ENCODE results near the gene TACO1. TPM values are rescaled to one million over a fixed set of nuclear protein-coding genes. Genes with fewer than 3 reads are reported as not detected.

Gene TACO1
- total RNA-seq: 17.5 TPM

DNA sequence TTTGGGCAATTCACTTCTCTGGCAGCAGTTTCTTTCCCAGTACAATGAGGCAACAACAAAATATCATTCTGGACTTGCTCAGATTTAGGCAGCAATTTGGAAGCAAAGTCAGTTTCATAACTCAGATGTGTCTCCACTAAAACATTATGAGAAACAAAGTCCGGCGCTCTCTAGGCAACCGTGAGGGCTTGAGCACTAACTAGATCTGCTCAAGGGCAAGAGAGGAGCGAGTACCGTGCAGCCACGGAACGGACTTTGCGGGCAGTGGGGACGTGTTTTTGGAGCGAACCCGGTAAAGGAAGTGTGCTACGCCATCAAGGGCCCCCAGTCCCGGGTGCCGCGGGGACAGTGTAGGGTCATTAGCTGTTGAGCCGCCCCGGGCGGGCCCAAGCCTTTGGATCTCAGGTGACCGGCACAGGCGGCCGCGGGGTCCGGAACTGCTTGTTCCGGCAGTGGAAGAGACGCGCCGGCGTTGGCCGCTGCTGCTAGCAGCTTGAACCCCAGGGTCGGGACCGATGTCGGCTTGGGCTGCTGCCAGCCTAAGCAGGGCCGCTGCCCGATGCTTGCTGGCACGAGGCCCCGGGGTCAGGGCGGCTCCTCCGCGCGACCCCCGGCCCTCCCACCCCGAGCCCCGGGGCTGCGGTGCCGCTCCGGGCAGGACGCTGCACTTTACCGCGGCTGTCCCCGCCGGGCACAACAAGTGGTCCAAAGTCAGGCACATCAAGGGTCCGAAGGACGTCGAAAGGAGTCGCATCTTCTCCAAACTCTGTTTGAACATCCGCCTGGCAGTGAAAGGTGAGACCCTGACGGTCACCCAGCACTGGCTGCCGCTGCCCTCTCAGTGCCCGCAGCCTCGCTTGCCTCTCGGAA, at the start of gene TACO1:
TACO1 (plus strand) TSS at position 327 of the 870 bp plus-strand sequence; CDS start at position 516, 189 bp downstream.

DNA sequence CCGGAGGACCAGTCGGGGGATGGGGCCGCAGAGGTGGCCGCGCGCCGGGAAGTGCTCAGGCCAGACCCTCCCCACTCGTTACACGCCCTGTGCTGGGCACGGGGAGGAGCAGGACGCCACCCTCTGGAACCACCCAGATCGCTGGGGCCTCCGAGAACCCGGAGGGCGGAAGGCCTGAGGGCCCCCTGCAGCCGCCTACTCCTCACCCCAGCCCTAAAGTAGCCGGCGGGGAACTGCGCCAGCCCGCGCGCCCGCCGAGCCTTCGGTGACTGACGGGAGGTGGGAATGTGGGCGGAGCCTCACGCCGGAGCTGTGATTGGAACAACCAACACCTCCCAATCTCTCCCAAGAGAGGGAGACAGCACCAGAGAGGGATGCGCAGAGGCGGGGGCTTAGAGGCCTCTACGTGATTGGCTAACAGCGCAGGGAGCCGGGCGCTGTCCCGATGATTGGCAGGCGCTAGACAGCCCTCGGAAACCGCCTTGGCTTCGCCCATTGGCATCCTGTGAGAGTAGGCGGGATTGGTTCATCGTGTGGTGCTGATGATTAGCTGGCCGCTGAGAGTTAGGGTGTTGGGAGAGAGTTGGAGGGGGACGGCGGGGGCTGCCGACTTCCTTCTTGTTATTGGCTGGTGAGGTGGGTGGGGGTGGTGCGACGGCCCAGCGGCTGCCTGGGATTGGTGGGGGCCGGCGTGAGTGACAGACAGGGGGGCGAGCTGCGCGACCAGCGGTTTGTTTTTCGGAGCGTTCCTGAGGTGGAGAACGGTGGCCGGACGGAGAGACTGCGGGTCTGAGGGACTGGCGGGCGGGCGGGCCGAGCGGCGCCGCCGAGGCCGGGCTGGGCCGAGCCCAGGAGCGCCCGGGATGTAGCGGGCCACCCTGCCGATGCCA, 21.2 kb downstream of the TACO1 start, which contains the start of gene MAP3K3:
MAP3K3 (plus strand) TSS at position 734 of the 890 bp plus-strand sequence. CDS start 343 bp downstream, outside the sequence.

Small RNAs within 50 kb of the gene (small RNA-seq; reads per million reads assigned to genes)
- gene RNU6-288P (ENCODE audit: low replicate concordance): not detected

Other genes with a start within 250 kb of the TACO1 start
- gene CYB561, start 154.6 kb upstream of the TACO1 start, total RNA-seq: 35.3 TPM
- gene ACE, start 123.8 kb upstream of the TACO1 start, total RNA-seq: 21.4 TPM
- gene KCNH6, start 77.5 kb upstream of the TACO1 start, total RNA-seq: 2.1 TPM
- gene DCAF7, start 50.4 kb upstream of the TACO1 start, total RNA-seq: 54.3 TPM
- 42.7 TPM for gene MAP3K3, start 21.5 kb downstream of the TACO1 start, total RNA-seq
- 28.1 TPM for gene LIMD2, start 99.2 kb downstream of the TACO1 start, total RNA-seq
- gene STRADA, start 140.9 kb downstream of the TACO1 start, total RNA-seq: 26.3 TPM
- 44.5 TPM for gene CCDC47, start 172.7 kb downstream of the TACO1 start, total RNA-seq
- 110 TPM for gene DDX42, start 173.3 kb downstream of the TACO1 start, total RNA-seq
- gene PSMC5, start 226.5 kb downstream of the TACO1 start, total RNA-seq: 50.8 TPM
- gene FTSJ3, start 226.8 kb downstream of the TACO1 start, total RNA-seq: 48.4 TPM
- gene SMARCD2, start 241.8 kb downstream of the TACO1 start, total RNA-seq: 65.7 TPM